ENCODE results near the gene COMMD10.

The COMMD10 gene

GRCh38 chr5:116135344-116135743 is 50.5 kb downstream of the COMMD10 start:
- DNase-seq (peak; percentile 9), ATAC-seq (peak; percentile 93)
- Mint-ChIP-seq H3K9me3 (no peaks in the 10 kb centered on the region), H3K27ac (no peak overlapping the region), H3K4me3 (no peak overlapping the region), H3K36me3 (ENCODE audit: low read depth) (peaks cover 2% of the 10 kb centered on the region), H3K4me1 (peaks cover 20% of the 10 kb centered on the region), H3K27me3 (no peaks in the 10 kb centered on the region)

- H3K4me3 Mint-ChIP-seq: no peak overlapping the region
- DNase-seq (no peak), ATAC-seq (no peak)
- no peak overlapping the region for H3K27ac Mint-ChIP-seq
- H3K9me3 Mint-ChIP-seq: no peaks in the 10 kb centered on the region
- no peaks in the 10 kb centered on the region for H3K27me3 Mint-ChIP-seq
- peaks cover 20% of the 10 kb centered on the region for H3K4me1 Mint-ChIP-seq
- peaks cover 2% of the 10 kb centered on the region for H3K36me3 Mint-ChIP-seq (ENCODE audit: low read depth)
These were observed 52.9 kb downstream of the COMMD10 start for GRCh38 chr5:116137544-116138378.

- H3K4me3 Mint-ChIP-seq: no peak overlapping the region
- H3K36me3 Mint-ChIP-seq (ENCODE audit: low read depth): peaks cover 8% of the 10 kb centered on the region
- DNase-seq (no peak), ATAC-seq (no peak)
- H3K27me3 Mint-ChIP-seq: no peaks in the 10 kb centered on the region
- no peaks in the 10 kb centered on the region for H3K9me3 Mint-ChIP-seq
- H3K27ac Mint-ChIP-seq: no peak overlapping the region
- H3K4me1 Mint-ChIP-seq: peaks cover 2% of the 10 kb centered on the region
These were observed 57.7 kb downstream of the COMMD10 start for GRCh38 chr5:116142495-116142894.

- Mint-ChIP-seq H3K36me3 (ENCODE audit: low read depth) (peaks cover 13% of the 10 kb centered on the region), H3K4me1 (no peaks in the 10 kb centered on the region), H3K27ac (no peak overlapping the region), H3K4me3 (no peak overlapping the region), H3K9me3 (no peaks in the 10 kb centered on the region), H3K27me3 (no peaks in the 10 kb centered on the region)
- no peak for ATAC-seq
- DNase-seq: no peak
These were observed 59.3 kb downstream of the COMMD10 start for GRCh38 chr5:116144103-116144502.

GRCh38 chr5:116144991-116145390 is 60.2 kb downstream of the COMMD10 start:
- no peaks in the 10 kb centered on the region for H3K9me3 Mint-ChIP-seq
- H3K4me1 Mint-ChIP-seq: no peaks in the 10 kb centered on the region

GRCh38 chr5:116145416-116145815 is 60.6 kb downstream of the COMMD10 start:
- peak; percentile 52 for ATAC-seq
- Mint-ChIP-seq H3K4me3 (no peak overlapping the region), H3K36me3 (ENCODE audit: low read depth) (peaks cover 13% of the 10 kb centered on the region), H3K4me1 (no peaks in the 10 kb centered on the region), H3K27me3 (no peaks in the 10 kb centered on the region), H3K27ac (no peak overlapping the region), H3K9me3 (no peaks in the 10 kb centered on the region)
- DNase-seq: peak; percentile 6

More at GRCh38 chr5:116144991-116145390, 60.2 kb downstream of the COMMD10 start:
- Mint-ChIP-seq H3K4me3 (no peak overlapping the region), H3K27ac (no peak overlapping the region), H3K27me3 (no peaks in the 10 kb centered on the region), H3K36me3 (ENCODE audit: low read depth) (peaks cover 13% of the 10 kb centered on the region)
- ATAC-seq (no peak), DNase-seq (no peak)

GRCh38 chr5:116152169-116152568 is 67.3 kb downstream of the COMMD10 start:
- H3K4me3 Mint-ChIP-seq: no peak overlapping the region
- H3K36me3 Mint-ChIP-seq (ENCODE audit: low read depth): peaks cover 5% of the 10 kb centered on the region
- ATAC-seq: no peak
- DNase-seq: no peak
- peaks cover 4% of the 10 kb centered on the region for H3K4me1 Mint-ChIP-seq
- no peaks in the 10 kb centered on the region for H3K27me3 Mint-ChIP-seq
- H3K27ac Mint-ChIP-seq: no peak overlapping the region
- H3K9me3 Mint-ChIP-seq: no peaks in the 10 kb centered on the region

GRCh38 chr5:116153687-116154174 is 68.9 kb downstream of the COMMD10 start:
- DNase-seq (no peak), ATAC-seq (no peak)
- H3K4me1 Mint-ChIP-seq: peaks cover 5% of the 10 kb centered on the region
- H3K27me3 Mint-ChIP-seq: no peaks in the 10 kb centered on the region
- no peaks in the 10 kb centered on the region for H3K36me3 Mint-ChIP-seq (ENCODE audit: low read depth)
- no peaks in the 10 kb centered on the region for H3K9me3 Mint-ChIP-seq
- no peak overlapping the region for H3K4me3 Mint-ChIP-seq
- no peak overlapping the region for H3K27ac Mint-ChIP-seq

- Mint-ChIP-seq H3K27ac (no peak overlapping the region), H3K9me3 (no peaks in the 10 kb centered on the region), H3K4me1 (peaks cover 8% of the 10 kb centered on the region), H3K4me3 (no peak overlapping the region), H3K27me3 (no peaks in the 10 kb centered on the region), H3K36me3 (ENCODE audit: low read depth) (peaks cover 2% of the 10 kb centered on the region)
- no peak for DNase-seq
- no peak for ATAC-seq
These were observed 69.4 kb downstream of the COMMD10 start for GRCh38 chr5:116154252-116154651.

GRCh38 chr5:116154931-116155330 is 70.1 kb downstream of the COMMD10 start:
- no peak overlapping the region for H3K27ac Mint-ChIP-seq
- peaks cover 8% of the 10 kb centered on the region for H3K36me3 Mint-ChIP-seq (ENCODE audit: low read depth)
- peaks cover 9% of the 10 kb centered on the region for H3K4me1 Mint-ChIP-seq
- ATAC-seq (no peak), DNase-seq (no peak)
- no peaks in the 10 kb centered on the region for H3K27me3 Mint-ChIP-seq
- H3K4me3 Mint-ChIP-seq: no peak overlapping the region
- no peaks in the 10 kb centered on the region for H3K9me3 Mint-ChIP-seq

- ATAC-seq: no peak
- Mint-ChIP-seq H3K9me3 (no peaks in the 10 kb centered on the region), H3K27me3 (no peaks in the 10 kb centered on the region), H3K36me3 (ENCODE audit: low read depth) (peaks cover 12% of the 10 kb centered on the region), H3K27ac (no peak overlapping the region), H3K4me1 (peaks cover 5% of the 10 kb centered on the region), H3K4me3 (no peak overlapping the region)
- DNase-seq: no peak
These were observed 73.1 kb downstream of the COMMD10 start for GRCh38 chr5:116157902-116158301.

GRCh38 chr5:116159006-116159405 is 74.2 kb downstream of the COMMD10 start:
- DNase-seq (no peak), ATAC-seq (no peak)
- H3K27ac Mint-ChIP-seq: no peak overlapping the region
- H3K36me3 Mint-ChIP-seq (ENCODE audit: low read depth): peaks cover 14% of the 10 kb centered on the region
- peaks cover 5% of the 10 kb centered on the region for H3K4me1 Mint-ChIP-seq
- H3K9me3 Mint-ChIP-seq: no peaks in the 10 kb centered on the region
- H3K27me3 Mint-ChIP-seq: no peaks in the 10 kb centered on the region
- no peak overlapping the region for H3K4me3 Mint-ChIP-seq

GRCh38 chr5:116174111-116174510 is 89.3 kb downstream of the COMMD10 start:
- no peak overlapping the region for H3K4me3 Mint-ChIP-seq
- H3K36me3 Mint-ChIP-seq (ENCODE audit: low read depth): peaks cover 18% of the 10 kb centered on the region
- H3K4me1 Mint-ChIP-seq: no peaks in the 10 kb centered on the region
- no peak overlapping the region for H3K27ac Mint-ChIP-seq
- peaks cover 20% of the 10 kb centered on the region for H3K9me3 Mint-ChIP-seq
- ATAC-seq: no peak
- H3K27me3 Mint-ChIP-seq: no peaks in the 10 kb centered on the region
- DNase-seq: no peak

GRCh38 chr5:116176121-116176520 is 91.3 kb downstream of the COMMD10 start:
- DNase-seq: no peak
- Mint-ChIP-seq H3K9me3 (peaks cover 11% of the 10 kb centered on the region), H3K36me3 (ENCODE audit: low read depth) (peaks cover 17% of the 10 kb centered on the region), H3K27me3 (no peaks in the 10 kb centered on the region), H3K4me3 (no peak overlapping the region), H3K27ac (no peak overlapping the region), H3K4me1 (no peaks in the 10 kb centered on the region)
- ATAC-seq: no peak

GRCh38 chr5:116178925-116179324 is 94.1 kb downstream of the COMMD10 start:
- H3K27me3 Mint-ChIP-seq: no peaks in the 10 kb centered on the region
- H3K9me3 Mint-ChIP-seq: peaks cover 13% of the 10 kb centered on the region
- peaks cover 14% of the 10 kb centered on the region for H3K36me3 Mint-ChIP-seq (ENCODE audit: low read depth)
- DNase-seq (no peak), ATAC-seq (no peak)
- H3K4me3 Mint-ChIP-seq: no peak overlapping the region
- no peak overlapping the region for H3K27ac Mint-ChIP-seq
- H3K4me1 Mint-ChIP-seq: no peaks in the 10 kb centered on the region
